ENCODE results near the gene KRTAP5-1. TPM values are rescaled to one million over a fixed set of nuclear protein-coding genes. Genes with fewer than 3 reads are reported as not detected.
A peak's percentile ranks its signal among the peaks of the same experiment; 100 is the strongest.

Gene KRTAP5-1
- total and polyA plus RNA-seq, 7 donors, result not detected

DNA sequence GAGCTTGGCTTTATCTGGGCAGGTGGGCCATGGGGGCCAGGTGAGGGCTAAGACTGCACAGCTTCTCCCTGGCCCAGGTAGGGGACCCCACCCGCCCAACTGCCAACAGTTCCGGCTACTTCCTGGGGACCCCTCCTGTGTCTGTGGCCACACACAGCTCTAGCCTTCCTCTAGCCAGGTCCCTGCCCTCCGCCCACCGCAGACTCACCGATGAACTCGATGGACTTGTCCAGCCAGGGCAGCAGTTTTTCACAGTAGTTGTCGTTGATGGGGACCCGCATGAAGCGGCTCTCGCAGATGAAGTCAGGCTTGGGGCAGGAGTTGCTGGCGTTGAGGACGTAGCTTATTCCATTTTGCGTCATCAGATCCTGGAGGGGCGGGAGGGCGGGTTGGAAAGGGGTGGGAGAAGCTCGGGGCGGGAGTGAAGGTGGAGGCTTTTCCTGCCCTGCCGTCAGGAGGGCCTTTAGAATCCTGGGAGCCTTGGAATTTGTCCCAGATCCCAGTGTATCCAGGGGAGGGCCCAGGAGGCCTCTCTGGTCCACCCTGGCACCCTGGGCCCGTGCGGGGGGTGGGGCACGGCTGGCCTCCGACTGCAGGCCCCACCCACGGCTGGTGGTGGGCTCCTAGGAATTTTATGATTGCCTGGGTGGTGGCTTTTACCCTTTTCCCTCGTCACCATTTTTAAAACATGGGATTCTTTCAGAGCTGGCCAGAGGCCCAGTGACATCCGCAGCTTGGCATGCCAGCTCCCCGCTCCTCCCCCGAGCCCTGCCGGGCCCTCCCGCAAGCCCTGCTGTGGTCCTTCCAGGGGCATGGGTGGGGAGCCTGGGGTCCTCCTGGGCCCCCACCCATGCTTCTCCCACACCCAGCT, 26.9 kb downstream of the KRTAP5-1 start:
- WGBS, 3 donors, result 51 to 63% (median 55%) methylated on average over 29 of the region's 29 CpGs
- intact Hi-C loops (cut with DNase I), result no loop called here
- H3K9me3 ChIP-seq, result no peaks in the 10 kb centered on the region
- no peak for TF ChIP-seq CTCF (IDR thresholded peaks at IDR 0.05)
- H3K4me3 ChIP-seq, result peak overlapping the region; percentile 36
- DNase-seq (peak; percentile 64 to 65), ATAC-seq (no peak)
- H3K27me3 ChIP-seq (ENCODE audit: insufficient read depth in 3 of 3, low read length in 2 of 3), result no peaks in the 10 kb centered on the region
- peak overlapping the region; percentile 89 for H3K27ac ChIP-seq
- H3K36me3 ChIP-seq (ENCODE audit: insufficient read depth in 1 of 2, low read depth in 1 of 2), result peaks cover 0 to 38% of the 10 kb centered on the region in 2 donors
- H3K4me1 ChIP-seq, result peaks cover 41% of the 10 kb centered on the region

- intact Hi-C loops (cut with DNase I), result no loop called here
- WGBS, 3 donors, result 91 to 93% (median 92%) methylated on average over 47 to 74 of the region's 74 CpGs
- H3K27ac ChIP-seq, result peak overlapping the region; percentile 89
- peaks cover 0 to 31% of the 10 kb centered on the region in 2 donors for H3K36me3 ChIP-seq (ENCODE audit: insufficient read depth in 1 of 2, low read depth in 1 of 2)
- no peak for ATAC-seq
- peaks cover 49% of the 10 kb centered on the region for H3K4me1 ChIP-seq
- no peak for TF ChIP-seq CTCF (IDR thresholded peaks at IDR 0.05)
- no peaks in the 10 kb centered on the region for H3K9me3 ChIP-seq
- peak in 1 of 2 donors; percentile 50 for DNase-seq
- no peaks in the 10 kb centered on the region for H3K27me3 ChIP-seq (ENCODE audit: insufficient read depth in 3 of 3, low read length in 2 of 3)
- H3K4me3 ChIP-seq, result no peak overlapping the region
Observed at GRCh38 chr11:1557051-1557884, 27.8 kb downstream of the KRTAP5-1 start.

GRCh38 chr11:1556278-1556902, 28.7 kb downstream of the KRTAP5-1 start:
- intact Hi-C loops (cut with DNase I), result no loop called here
- Histone ChIP-seq H3K27me3 (ENCODE audit: insufficient read depth in 3 of 3, low read length in 2 of 3) (no peaks in the 10 kb centered on the region), H3K4me1 (peaks cover 51% of the 10 kb centered on the region), H3K27ac (no peak overlapping the region), H3K9me3 (no peaks in the 10 kb centered on the region), H3K36me3 (ENCODE audit: insufficient read depth in 1 of 2, low read depth in 1 of 2) (peaks cover 0 to 23% of the 10 kb centered on the region in 2 donors), H3K4me3 (no peak overlapping the region)
- TF ChIP-seq CTCF (IDR thresholded peaks at IDR 0.05), result no peak
- DNase-seq, result peak in 1 of 2 donors; percentile 49
- 86 to 89% (median 87%) methylated on average over 49 to 63 of the region's 63 CpGs for WGBS, 3 donors
- no peak for ATAC-seq

DNA sequence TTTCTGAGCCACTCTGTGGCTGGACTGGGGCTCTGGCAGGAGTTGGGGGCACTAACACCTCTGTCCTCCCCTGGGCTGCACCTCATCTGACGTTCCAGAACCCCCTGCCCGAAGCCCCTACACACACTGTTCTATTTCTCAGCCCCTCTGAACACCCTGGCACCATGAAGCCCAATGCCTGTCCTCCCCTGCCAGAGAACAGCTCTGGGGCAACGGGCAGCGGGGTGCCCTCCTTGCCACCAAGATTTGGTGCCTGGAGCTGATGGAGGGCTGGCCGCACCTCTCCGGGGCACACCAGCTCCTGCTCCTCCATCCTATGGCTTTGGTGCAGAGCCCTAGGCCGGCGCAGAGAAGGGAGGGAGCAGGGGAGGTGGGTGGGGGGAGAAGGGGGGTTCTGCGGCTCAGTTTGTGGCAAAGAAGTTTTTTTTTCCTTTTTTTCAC, 29.4 kb downstream of the KRTAP5-1 start:
- 89 to 95% (median 91%) methylated on average over 7 to 9 of the region's 9 CpGs for WGBS, 3 donors
- H3K27me3 ChIP-seq (ENCODE audit: insufficient read depth in 3 of 3, low read length in 2 of 3), result no peaks in the 10 kb centered on the region
- no peak for ATAC-seq
- H3K9me3 ChIP-seq, result no peaks in the 10 kb centered on the region
- peaks cover 0 to 21% of the 10 kb centered on the region in 2 donors for H3K36me3 ChIP-seq (ENCODE audit: insufficient read depth in 1 of 2, low read depth in 1 of 2)
- no peak for TF ChIP-seq CTCF (IDR thresholded peaks at IDR 0.05)
- no peak overlapping the region for H3K4me3 ChIP-seq
- no peak overlapping the region for H3K27ac ChIP-seq
- DNase-seq, result peak in 1 of 2 donors; percentile 47
- intact Hi-C loops (cut with DNase I), result no loop called here
- peaks cover 47% of the 10 kb centered on the region for H3K4me1 ChIP-seq
